ENCODE measurements around the gene PODXL2.

DNA sequence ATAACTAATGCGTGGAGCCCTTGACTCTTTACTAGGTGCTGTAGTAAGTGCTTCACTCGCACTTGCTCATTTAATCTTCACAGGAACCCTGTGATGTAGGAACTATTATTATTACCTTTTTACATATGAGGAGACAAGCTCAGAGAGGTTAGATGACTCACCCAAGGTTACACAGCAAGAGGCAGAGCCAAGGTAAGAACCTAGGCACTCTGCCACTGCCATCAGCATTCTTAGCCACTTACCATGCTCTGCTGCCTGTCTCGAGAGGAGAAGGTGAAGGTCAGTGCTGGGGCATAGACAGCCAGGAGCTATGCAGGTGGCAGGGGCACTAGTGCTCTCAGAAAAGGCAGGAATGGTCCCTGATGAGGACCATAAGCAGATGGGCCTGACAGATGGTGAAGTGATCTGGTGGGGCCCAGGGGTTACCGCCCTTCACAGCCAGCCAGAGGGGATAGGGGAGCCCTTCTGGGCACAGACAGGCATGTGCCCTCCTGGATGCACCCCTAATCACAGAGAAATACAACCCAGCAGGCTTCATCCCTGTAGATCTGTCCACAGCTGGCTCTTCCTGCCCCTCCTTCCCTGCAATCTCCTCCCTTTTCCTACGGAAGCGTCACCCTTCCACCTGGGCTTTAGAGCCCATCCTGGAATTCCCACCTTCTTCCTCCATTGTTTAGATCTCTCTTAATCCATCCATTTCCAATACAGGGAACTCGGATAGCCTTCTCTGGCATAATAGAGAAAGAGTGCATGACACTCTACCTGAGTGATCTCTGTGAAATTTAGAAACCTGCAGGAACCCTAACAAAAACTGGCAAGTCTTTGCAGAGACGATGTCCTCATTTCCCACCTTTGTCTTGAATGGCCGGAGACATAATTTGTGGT lies 70.7 kb downstream of the PODXL2 start:
- TF ChIP-seq POLR2A (IDR thresholded peaks at IDR 0.05; ENCODE audit: low read depth, low read length) (no peak), TAF1 (IDR thresholded peaks at IDR 0.05; ENCODE audit: borderline replicate concordance, low read depth, low read length) (no peak)
